Activated CD4-positive, alpha-beta memory T cell treated with anti-CD3 and anti-CD28 coated beads for 36 hours (primary cell): ENCODE data around the gene RASA3. TPM values are rescaled to one million over a fixed set of nuclear protein-coding genes. Genes with fewer than 3 reads are reported as not detected.
"Not testable (repeated sequence)": the region's sequence is repeated elsewhere in the genome, so short reads cannot be mapped to it uniquely, and the experiment has no call there.

Source experiments
- CTCF ChIA-PET: fragments of 350-600 bp; sonication (Branson Sonifier 250); formaldehyde crosslinking; loops from one replicate; lab custom pipeline; 2021; ENCODE audit warnings: antibody characterized with exemption, inconsistent platforms; lab: Charles Lee
- POLR2A ChIA-PET: fragments of 350-600 bp; sonication (Branson Sonifier 250); formaldehyde crosslinking; loops from one replicate; lab custom pipeline; 2021; ENCODE audit warnings: antibody characterized with exemption; lab: Charles Lee
- DNase-seq: peaks from one replicate; pipeline ENCODE4 v3.0.0-alpha.2; 2020
- H3K27ac Mint-ChIP-seq: one replicate; pipeline ENCODE4 v1.8.0; 2021; ENCODE audit warnings: mixed read lengths
- H3K27me3 Mint-ChIP-seq: one replicate; pipeline ENCODE4 v1.8.0; 2021; ENCODE audit warnings: mixed read lengths
- H3K36me3 Mint-ChIP-seq: one replicate; pipeline ENCODE4 v1.8.0; 2021; ENCODE audit warnings: mixed read lengths
- H3K4me1 Mint-ChIP-seq: one replicate; pipeline ENCODE4 v1.8.0; 2021; ENCODE audit warnings: low read depth, mixed read lengths
- H3K4me3 Mint-ChIP-seq: one replicate; pipeline ENCODE4 v1.8.0; 2021; ENCODE audit warnings: mild to moderate bottlenecking, mixed read lengths
- H3K9me3 Mint-ChIP-seq: one replicate; pipeline ENCODE4 v1.8.0; 2021; ENCODE audit warnings: mixed read lengths
- intact Hi-C: fragments of 100-400 bp; cut with micrococcal nuclease; formaldehyde crosslinking; loops from one replicate; pipeline ENCODE4 v1.15.1; 2023
- total RNA-seq, 2 experiments: library from RNA; stranded (reverse); gene quantifications; one replicate each; pipeline ENCODE4 v1.2.3, GENCODE V29; 2021

RASA3 gene
- total RNA-seq, 2 experiments from 2014 or later = 45.9 to 49.3 TPM

DNA sequence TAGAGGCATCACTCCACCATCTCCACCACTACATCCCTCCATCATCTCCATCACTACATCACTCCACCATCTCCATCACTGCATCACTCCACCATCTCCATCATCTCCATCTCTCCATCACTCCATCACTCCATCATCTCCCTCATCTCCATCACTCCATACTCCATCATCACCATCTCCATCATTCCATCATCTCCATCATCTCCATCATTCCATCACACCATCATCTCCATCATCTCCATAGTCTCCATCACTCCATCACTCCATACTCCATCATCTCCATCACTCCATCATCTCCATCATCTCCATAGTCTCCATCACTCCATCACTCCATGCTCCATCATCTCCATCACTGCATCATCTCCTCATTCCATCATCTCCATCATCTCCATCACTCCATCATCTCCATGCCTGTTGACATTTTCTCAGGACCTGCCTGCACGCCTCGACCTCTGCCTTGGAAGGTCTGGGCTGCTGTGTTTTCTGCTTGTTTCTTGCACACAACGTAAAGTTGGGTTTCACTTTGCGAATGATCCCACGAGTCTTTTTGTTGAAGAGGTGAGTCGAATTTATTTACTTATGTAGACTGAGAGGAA, 21.2 kb upstream of the RASA3 start:
- Mint-ChIP-seq H3K4me1 (peaks cover 71% of the 10 kb centered on the region), H3K4me3 (no peak overlapping the region), H3K36me3 (no peaks in the 10 kb centered on the region), H3K27ac (peak overlapping the region; percentile 9), H3K9me3 (peaks cover 8% of the 10 kb centered on the region), H3K27me3 (no peaks in the 10 kb centered on the region)
- POLR2A ChIA-PET = no interaction called here
- intact Hi-C loops = no loop called here
- CTCF ChIA-PET = no interaction called here
- DNase-seq = no peak

DNA sequence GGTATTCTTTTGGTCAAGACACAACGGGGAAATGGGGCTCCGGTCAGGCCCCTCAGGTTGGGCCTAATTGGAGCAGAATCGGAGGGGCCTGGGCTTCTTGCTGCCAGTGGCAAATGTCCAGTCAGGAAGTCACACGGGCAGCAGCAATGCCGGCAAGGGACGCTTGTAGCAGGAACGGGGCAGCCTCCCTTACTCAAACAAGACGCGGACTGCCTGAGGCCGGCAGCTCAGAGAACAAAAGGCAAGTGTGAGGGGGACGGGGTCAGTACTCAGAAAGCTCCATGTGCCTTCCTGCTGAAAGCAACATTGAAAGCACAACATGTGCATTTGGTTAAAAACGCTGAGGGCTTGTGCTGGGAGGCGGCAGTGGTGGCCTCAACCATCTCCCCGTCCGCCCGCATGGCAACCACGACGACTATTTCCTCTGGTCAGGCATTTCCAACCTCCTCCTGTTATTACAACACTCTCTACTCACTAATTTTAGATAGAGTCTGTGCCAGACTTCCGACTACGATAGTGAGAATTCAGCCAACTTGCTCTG, 20.5 kb upstream of the RASA3 start:
- CTCF ChIA-PET = no interaction called here
- H3K27me3 Mint-ChIP-seq = no peaks in the 10 kb centered on the region
- intact Hi-C loops = loop anchor here (1.0 kb wide), 1 partner anchor 9 kb away; no protein-coding TSS in a partner anchor

DNA sequence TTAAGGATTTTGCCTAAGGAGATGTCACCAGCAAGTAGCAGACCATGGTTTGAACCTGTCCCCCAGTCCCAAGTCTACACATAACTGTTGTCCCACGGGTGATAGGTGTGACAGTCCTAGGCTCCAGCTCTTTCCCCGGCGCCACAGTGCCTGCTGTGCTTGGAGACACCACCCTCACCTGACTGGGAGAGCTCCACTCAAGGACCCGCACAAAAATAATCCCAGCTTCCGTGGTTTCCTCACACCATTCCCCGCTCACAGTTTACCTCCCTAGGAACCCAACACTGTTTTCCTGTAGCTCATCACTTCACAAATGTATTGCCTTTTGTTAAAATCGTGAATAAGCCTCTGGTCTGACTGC, 19.8 kb upstream of the RASA3 start:
- CTCF ChIA-PET = interaction anchor here (0.7 to 1.3 kb wide), 2 partner anchors 10 to 12 kb away, joined by 3 read pairs; no protein-coding TSS in a partner anchor
- peak overlapping the region; percentile 87 for H3K27ac Mint-ChIP-seq

More for the DNA sequence above, 20.5 kb upstream of the RASA3 start:
- Mint-ChIP-seq H3K36me3 (no peaks in the 10 kb centered on the region), H3K4me3 (no peak overlapping the region), H3K4me1 (peaks cover 72% of the 10 kb centered on the region), H3K27ac (peak overlapping the region; percentile 87), H3K9me3 (peaks cover 8% of the 10 kb centered on the region)
- DNase-seq = no peak
- POLR2A ChIA-PET = no interaction called here

DNA sequence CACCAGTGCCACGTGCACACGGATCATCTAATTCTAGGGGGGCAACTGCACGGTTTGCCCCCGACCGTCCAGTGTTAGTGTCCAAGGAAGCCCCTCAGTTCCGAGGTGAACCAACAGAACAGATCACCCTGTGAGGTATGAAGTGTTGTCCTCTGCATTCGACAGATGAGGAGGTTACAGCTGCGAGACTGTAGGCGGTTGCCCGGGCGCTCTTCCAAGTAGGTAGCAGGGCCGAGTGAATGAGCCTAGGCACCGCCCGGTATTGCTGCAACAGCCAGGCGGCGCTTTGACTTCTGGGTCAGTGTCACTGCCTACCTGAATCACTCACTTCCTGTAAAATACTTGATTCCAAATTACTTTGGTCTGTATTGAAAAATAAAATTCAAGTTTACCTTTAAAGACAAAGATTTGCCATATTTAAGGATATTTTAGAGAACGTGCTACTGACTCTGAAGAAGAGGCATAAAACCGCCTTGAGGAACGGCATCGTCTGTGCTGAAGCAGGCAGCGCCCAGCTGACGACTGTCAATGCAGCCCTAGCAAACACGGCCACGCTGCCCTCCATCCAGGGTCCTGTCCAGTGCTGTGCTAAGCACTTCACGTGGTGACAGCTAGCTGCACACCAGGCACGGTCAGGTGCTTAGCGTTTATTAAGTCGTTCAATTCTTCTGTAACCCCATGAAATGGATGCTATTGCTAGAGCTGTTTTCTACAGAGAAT, 19.3 kb upstream of the RASA3 start:
- Mint-ChIP-seq H3K36me3 (no peaks in the 10 kb centered on the region), H3K9me3 (peaks cover 8% of the 10 kb centered on the region), H3K4me3 (peak overlapping the region; percentile 64), H3K27me3 (no peaks in the 10 kb centered on the region), H3K27ac (peak overlapping the region; percentile 87), H3K4me1 (peaks cover 66% of the 10 kb centered on the region)
- DNase-seq = peak; percentile 83
- ChIA-PET CTCF (interaction anchor here (0.7 to 1.6 kb wide), 3 partner anchors 9 to 12 kb away, joined by 3 read pairs; no protein-coding TSS in a partner anchor), POLR2A (interaction anchor here (0.9 kb wide), 1 partner anchor 10 kb away, joined by 3 read pairs; no protein-coding TSS in a partner anchor)
- intact Hi-C loops = loop anchor here (1.0 kb wide), 1 partner anchor 11 kb away; no protein-coding TSS in a partner anchor

More for the DNA sequence above, 19.8 kb upstream of the RASA3 start:
- no peak overlapping the region for H3K4me3 Mint-ChIP-seq
- intact Hi-C loops = loop anchor here (1.0 kb wide), 1 partner anchor 10 kb away; no protein-coding TSS in a partner anchor
- H3K36me3 Mint-ChIP-seq = no peaks in the 10 kb centered on the region
- peaks cover 8% of the 10 kb centered on the region for H3K9me3 Mint-ChIP-seq
- POLR2A ChIA-PET = interaction anchor here (0.9 kb wide), 1 partner anchor 9 kb away, joined by 3 read pairs; no protein-coding TSS in a partner anchor
- H3K27me3 Mint-ChIP-seq = no peaks in the 10 kb centered on the region
- peaks cover 68% of the 10 kb centered on the region for H3K4me1 Mint-ChIP-seq
- DNase-seq = no peak

DNA sequence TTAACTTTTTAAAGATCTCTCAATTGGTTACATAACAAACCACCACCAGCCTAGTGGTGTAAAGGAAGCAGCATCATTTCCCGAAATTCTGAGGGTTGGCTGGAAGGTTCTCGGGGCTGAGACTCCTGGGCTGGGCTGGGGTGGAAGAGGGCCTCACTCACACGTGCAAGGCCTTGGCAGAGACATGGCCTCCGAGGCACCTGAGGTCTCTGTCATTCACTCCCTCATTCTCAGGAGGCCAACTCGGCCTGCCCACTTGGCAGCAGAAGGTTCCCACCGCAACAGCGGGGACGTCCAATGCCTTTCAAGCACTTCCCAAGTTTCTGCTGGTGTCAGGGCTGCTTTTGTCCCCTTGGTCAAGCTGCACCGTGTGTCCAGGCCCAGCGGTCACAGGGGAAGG, 18.6 kb upstream of the RASA3 start:
- Mint-ChIP-seq H3K27ac (peak overlapping the region; percentile 87), H3K4me3 (peak overlapping the region; percentile 64), H3K36me3 (no peaks in the 10 kb centered on the region), H3K27me3 (no peaks in the 10 kb centered on the region), H3K4me1 (peaks cover 61% of the 10 kb centered on the region), H3K9me3 (peaks cover 8% of the 10 kb centered on the region)
- ChIA-PET CTCF (interaction anchor here (1.3 to 1.6 kb wide), 2 partner anchors 10 to 11 kb away, joined by 3 read pairs; no protein-coding TSS in a partner anchor), POLR2A (no interaction called here)
- no peak for DNase-seq
- intact Hi-C loops = no loop called here

DNA sequence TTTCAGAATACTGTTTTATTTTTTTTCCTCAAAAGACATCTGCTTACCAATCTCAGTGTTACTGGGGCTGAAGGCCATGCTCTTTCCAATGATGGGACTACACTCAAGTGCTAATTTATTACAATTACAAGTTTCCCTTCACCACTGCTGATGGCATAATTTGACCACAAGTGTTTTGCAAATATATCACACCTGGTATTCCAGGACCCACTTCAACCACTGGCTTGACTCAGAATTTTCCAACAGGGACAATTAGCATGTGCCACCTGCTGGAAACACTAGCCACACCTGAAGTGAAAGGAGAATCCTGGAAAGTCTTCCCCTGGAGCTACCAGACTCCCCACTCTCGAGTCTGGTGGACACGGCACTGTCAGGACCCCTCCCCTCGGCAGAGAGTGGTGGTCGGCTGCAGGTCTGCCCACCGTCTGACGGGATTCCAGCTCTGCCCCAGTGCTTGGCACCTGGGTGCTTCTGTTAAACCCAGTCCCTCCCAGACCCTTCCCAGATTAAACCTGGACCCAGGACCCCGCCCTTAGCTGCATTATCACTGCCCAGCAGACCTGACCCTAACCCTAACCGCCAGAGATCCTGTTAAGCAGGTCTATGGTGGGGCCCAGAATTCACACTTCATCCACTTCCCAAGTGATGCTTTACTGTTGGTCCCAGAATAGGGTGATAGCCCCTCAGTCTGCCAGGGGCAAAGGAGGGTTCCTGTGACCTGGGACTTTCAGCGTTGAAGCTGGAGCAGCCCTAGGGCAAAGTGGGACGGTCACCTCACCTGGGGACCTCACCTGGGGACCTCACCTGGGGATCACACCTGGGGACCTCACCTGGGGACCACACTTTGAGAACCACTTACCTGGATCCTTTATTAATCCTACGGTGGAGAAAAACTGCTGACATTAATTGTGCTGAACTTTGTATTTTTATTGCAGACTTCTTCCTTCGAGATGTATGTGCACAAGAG, 17.6 kb upstream of the RASA3 start:
- H3K9me3 Mint-ChIP-seq = peaks cover 8% of the 10 kb centered on the region
- H3K4me1 Mint-ChIP-seq = peaks cover 61% of the 10 kb centered on the region
- CTCF ChIA-PET = interaction anchor here (1.6 kb wide), 1 partner anchor 11 kb away, joined by 3 read pairs; no protein-coding TSS in a partner anchor
- intact Hi-C loops = loop anchor here (5.0 kb wide), 1 partner anchor 38 kb away; no protein-coding TSS in a partner anchor
- no peaks in the 10 kb centered on the region for H3K27me3 Mint-ChIP-seq
- H3K27ac Mint-ChIP-seq = peak overlapping the region; percentile 87
- no peak for DNase-seq
- POLR2A ChIA-PET = no interaction called here
- no peaks in the 10 kb centered on the region for H3K36me3 Mint-ChIP-seq
- H3K4me3 Mint-ChIP-seq = no peak overlapping the region

DNA sequence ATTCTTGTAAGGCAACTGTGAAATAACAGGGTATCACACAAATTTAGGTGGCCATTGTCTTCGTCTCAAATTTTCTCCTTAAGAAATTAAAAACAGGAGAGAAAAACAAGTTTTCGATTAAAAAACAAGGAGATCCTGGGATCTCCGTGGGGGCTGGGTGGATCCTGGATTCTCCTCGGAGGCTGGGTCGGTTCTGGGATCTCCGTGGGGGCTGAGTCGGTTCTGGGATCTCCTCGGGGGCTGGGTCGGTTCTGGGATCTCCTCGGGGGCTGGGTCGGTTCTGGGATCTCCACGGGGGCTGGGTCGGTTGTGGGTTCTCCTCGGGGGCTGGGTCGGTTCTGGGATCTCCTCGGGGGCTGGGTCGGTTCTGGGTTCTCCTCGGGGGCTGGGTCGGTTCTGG, 16.5 kb upstream of the RASA3 start:
- H3K4me3 Mint-ChIP-seq = peak overlapping the region; percentile 35
- DNase-seq, H3K9me3 Mint-ChIP-seq, H3K36me3 Mint-ChIP-seq, H3K27me3 Mint-ChIP-seq: not testable (repeated sequence)
- ChIA-PET CTCF (interaction anchor here (0.7 to 1.4 kb wide), 9 partner anchors 12 to 84 kb away, joined by 3 to 8 read pairs (median 4); partner anchors contain the start of gene RASA3), POLR2A (interaction anchor here (0.9 to 1.4 kb wide), 7 partner anchors 18 to 131 kb away, joined by 3 to 18 read pairs (median 5); no protein-coding TSS in a partner anchor)
- H3K4me1 Mint-ChIP-seq = peaks cover 56% of the 10 kb centered on the region
- H3K27ac Mint-ChIP-seq = peak overlapping the region; percentile 87
- intact Hi-C loops = loop anchor here (1.0 to 5.0 kb wide), 4 partner anchors 9 to 82 kb away; no protein-coding TSS in a partner anchor

DNA sequence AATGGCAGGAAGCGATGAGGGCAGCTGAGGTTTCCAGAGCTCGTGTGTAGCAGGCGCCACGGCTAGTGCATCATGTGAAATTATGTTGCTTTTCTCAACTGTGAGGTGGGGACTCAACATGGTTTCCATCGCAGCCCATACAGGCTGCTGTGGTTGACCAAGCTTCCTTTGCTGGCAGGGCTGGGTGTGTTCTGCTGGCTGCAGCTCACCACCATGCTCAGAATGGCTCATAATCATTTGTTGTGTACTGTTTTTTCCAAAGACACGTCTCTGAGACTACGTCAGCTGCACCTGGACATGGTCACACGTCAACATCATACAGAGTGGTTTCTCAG, 16.1 kb upstream of the RASA3 start:
- peaks cover 1% of the 10 kb centered on the region for H3K9me3 Mint-ChIP-seq
- intact Hi-C loops = loop anchor here (1.0 to 5.0 kb wide), 4 partner anchors 8 to 81 kb away; no protein-coding TSS in a partner anchor
- H3K36me3 Mint-ChIP-seq = no peaks in the 10 kb centered on the region

DNA sequence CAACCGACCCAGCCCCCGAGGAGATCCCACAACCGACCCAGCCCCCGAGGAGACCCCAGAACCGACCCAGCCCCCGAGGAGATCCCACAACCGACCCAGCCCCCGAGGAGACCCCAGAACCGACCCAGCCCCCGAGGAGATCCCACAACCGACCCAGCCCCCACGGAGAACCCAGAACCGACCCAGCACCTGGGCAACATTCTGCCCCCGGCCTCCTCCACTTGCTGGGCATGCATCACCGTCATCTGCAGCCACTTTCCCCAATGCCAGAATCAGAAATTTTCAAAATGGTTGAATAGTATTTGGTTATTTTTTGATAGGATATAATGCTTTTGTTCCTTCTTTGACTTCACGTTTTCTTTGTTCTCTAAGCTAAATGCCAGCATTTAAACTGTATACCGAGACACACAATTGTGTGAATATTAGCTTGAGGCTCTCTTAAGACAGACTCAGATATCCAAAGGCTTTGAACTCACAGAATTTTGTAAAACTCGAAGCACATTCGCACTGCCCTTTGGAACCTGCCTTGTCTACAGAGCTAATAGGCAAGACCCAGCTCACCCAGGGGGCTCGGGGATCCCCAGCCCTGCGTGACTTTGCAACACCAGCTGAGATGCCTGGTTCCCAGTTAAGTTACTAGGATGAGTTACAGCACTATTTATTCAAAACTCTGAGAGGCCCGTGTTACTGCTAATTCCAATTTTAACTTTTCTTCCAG, 15.5 kb upstream of the RASA3 start:
- Mint-ChIP-seq H3K36me3 (no peaks in the 10 kb centered on the region), H3K4me3 (peak overlapping the region; percentile 35), H3K27me3 (no peaks in the 10 kb centered on the region), H3K4me1 (peaks cover 51% of the 10 kb centered on the region), H3K9me3 (no peaks in the 10 kb centered on the region), H3K27ac (peak overlapping the region; percentile 87)
- DNase-seq = no peak
- intact Hi-C loops = loop anchor here (1.0 to 5.0 kb wide), 4 partner anchors 8 to 81 kb away; no protein-coding TSS in a partner anchor
- ChIA-PET POLR2A (interaction anchor here (0.7 to 1.4 kb wide), 10 partner anchors 13 to 132 kb away, joined by 3 to 18 read pairs (median 4); no protein-coding TSS in a partner anchor), CTCF (interaction anchor here (0.6 to 1.4 kb wide), 10 partner anchors 13 to 83 kb away, joined by 3 to 8 read pairs (median 4); no protein-coding TSS in a partner anchor)

More for the DNA sequence above, 16.1 kb upstream of the RASA3 start:
- Mint-ChIP-seq H3K4me3 (peak overlapping the region; percentile 35), H3K27me3 (no peaks in the 10 kb centered on the region), H3K27ac (peak overlapping the region; percentile 87), H3K4me1 (peaks cover 52% of the 10 kb centered on the region)
- ChIA-PET CTCF (interaction anchor here (0.7 to 1.4 kb wide), 10 partner anchors 12 to 83 kb away, joined by 3 to 8 read pairs (median 4); partner anchors contain the start of gene RASA3), POLR2A (interaction anchor here (0.7 to 1.4 kb wide), 10 partner anchors 13 to 131 kb away, joined by 3 to 18 read pairs (median 4); no protein-coding TSS in a partner anchor)
- DNase-seq = peak; percentile 93

DNA sequence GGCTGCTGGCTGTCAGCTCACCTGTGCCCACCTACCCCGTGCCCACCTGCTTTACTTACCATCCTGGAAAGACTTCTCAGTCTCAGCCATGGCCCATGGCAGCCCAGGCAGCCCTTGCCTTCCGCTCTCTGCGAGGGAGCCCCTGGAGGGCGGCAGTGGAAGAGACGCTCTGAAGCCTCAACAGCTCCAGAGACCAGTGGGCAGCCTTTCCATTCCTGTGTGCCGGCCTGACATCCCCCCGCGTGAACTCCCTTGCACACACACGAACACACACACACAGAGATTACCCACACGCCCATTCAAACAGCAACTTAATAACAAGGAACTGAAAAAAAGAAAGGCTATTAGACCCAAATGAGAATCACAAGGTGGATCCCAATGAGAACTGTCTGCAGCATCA, 14.2 kb upstream of the RASA3 start:
- POLR2A ChIA-PET = no interaction called here
- intact Hi-C loops = loop anchor here (5.0 kb wide), 1 partner anchor 34 kb away; no protein-coding TSS in a partner anchor
- H3K36me3 Mint-ChIP-seq = no peaks in the 10 kb centered on the region
- peaks cover 39% of the 10 kb centered on the region for H3K4me1 Mint-ChIP-seq
- H3K27ac Mint-ChIP-seq = peak overlapping the region; percentile 46
- no peaks in the 10 kb centered on the region for H3K9me3 Mint-ChIP-seq
- CTCF ChIA-PET = interaction anchor here (1.0 to 1.2 kb wide), 2 partner anchors 15 to 19 kb away, joined by 4 read pairs; no protein-coding TSS in a partner anchor
- H3K27me3 Mint-ChIP-seq = no peaks in the 10 kb centered on the region
- H3K4me3 Mint-ChIP-seq = no peak overlapping the region
- DNase-seq = no peak
